HG02610 (cell line): ENCODE results near the gene FRMD8.

Experiments
- ATAC-seq: cut with Tn5 transposase; IDR thresholded peaks from one replicate; pipeline ENCODE4 v1.9.1; 2021; ENCODE audit warnings: mild to moderate bottlenecking, moderate library complexity; ENCODE audit not compliant: unreplicated experiment

FRMD8 gene

GRCh38 chr11:65386307-65387140, at the start of gene FRMD8:
Gene FRMD8, plus strand, starts transcription at chr11:65386637. Its CDS starts 400 bp downstream, at chr11:65387037.
- ATAC-seq = peak; percentile 37

- no peak for ATAC-seq
Measured at GRCh38 chr11:65338676-65339075, 47.8 kb upstream of the FRMD8 start.

GRCh38 chr11:65340226-65340625, 46.2 kb upstream of the FRMD8 start:
- ATAC-seq = no peak

- ATAC-seq = no peak
Measured at GRCh38 chr11:65341856-65342255, 44.6 kb upstream of the FRMD8 start.

GRCh38 chr11:65351511-65351910, 34.9 kb upstream of the FRMD8 start:
- no peak for ATAC-seq

GRCh38 chr11:65352783-65353182, 33.7 kb upstream of the FRMD8 start:
- no peak for ATAC-seq

- ATAC-seq = no peak
Measured at GRCh38 chr11:65353376-65353775, 33.1 kb upstream of the FRMD8 start.

- no peak for ATAC-seq
Measured at GRCh38 chr11:65353900-65354264, 32.6 kb upstream of the FRMD8 start.

- ATAC-seq = peak; percentile 82
Measured at GRCh38 chr11:65354265-65355012, 32.0 kb upstream of the FRMD8 start, which contains the start of gene TIGD3. Gene TIGD3, plus strand, starts transcription at chr11:65354751. Its CDS starts 1,058 bp downstream, at chr11:65355809.

- no peak for ATAC-seq
Measured at GRCh38 chr11:65355013-65355775, 31.2 kb upstream of the FRMD8 start.

GRCh38 chr11:65355776-65356393, 30.6 kb upstream of the FRMD8 start:
- no peak for ATAC-seq

GRCh38 chr11:65356394-65356972, 30.0 kb upstream of the FRMD8 start:
- ATAC-seq = no peak

GRCh38 chr11:65357856-65358356, 28.5 kb upstream of the FRMD8 start:
- ATAC-seq = no peak

- peak; percentile 67 for ATAC-seq
Measured at GRCh38 chr11:65362320-65362931, 24.0 kb upstream of the FRMD8 start.

- no peak for ATAC-seq
Measured at GRCh38 chr11:65362966-65363365, 23.5 kb upstream of the FRMD8 start.

GRCh38 chr11:65363770-65364169, 22.7 kb upstream of the FRMD8 start:
- no peak for ATAC-seq

GRCh38 chr11:65366340-65366773, 20.1 kb upstream of the FRMD8 start:
- no peak for ATAC-seq

- ATAC-seq = no peak
Measured at GRCh38 chr11:65370659-65371049, 15.8 kb upstream of the FRMD8 start.

- ATAC-seq = no peak
Measured at GRCh38 chr11:65373839-65374580, 12.4 kb upstream of the FRMD8 start.
